LNCAP (cell line): ENCODE results near the gene SLC4A11.

Experiments
- CTCF ChIP-seq: fragments of 450-650 bp; IDR thresholded peaks from 2 replicates; pipeline ENCODE4 v1.5.1; 2017; ENCODE audit warnings: mild to moderate bottlenecking

SLC4A11 gene

GRCh38 chr20:3202965-3203314, 36.0 kb downstream of the SLC4A11 start:
- no peak for TF ChIP-seq CTCF

- TF ChIP-seq CTCF = no peak
These were observed 38.8 kb downstream of the SLC4A11 start for GRCh38 chr20:3199976-3200755.

- TF ChIP-seq CTCF = no peak
These were observed 39.8 kb downstream of the SLC4A11 start for GRCh38 chr20:3199206-3199605.

DNA sequence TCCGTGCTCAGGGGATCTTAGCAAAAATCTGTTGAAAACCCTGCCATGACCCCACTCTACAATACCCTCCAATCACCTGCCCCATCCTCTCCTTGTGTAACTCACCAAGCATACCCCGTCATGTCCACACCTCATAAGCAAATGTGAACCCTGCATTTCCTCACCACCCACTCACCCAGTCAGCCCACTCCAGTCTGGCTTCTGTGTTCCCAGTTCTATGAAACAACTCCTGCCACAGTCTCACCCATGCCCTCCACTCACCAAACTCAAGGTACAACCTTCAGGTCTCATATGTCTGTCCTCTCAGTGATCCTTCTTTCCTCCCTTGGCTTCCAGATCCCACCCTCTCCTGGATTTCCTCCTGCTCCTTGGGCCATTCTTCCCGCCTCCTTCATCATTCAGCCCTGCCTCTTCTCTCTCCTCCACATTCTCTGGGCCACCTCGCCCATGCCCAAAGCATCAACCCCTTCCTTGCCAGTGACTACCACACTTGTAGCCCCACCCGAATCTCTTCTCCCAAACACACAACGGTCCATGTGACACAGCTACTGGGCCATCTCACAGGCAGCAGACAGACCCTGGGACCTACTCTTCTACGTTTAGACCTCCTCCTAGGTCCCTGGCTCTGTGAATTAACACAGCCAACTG, 43.3 kb downstream of the SLC4A11 start:
- TF ChIP-seq CTCF = no peak

- no peak for TF ChIP-seq CTCF
These were observed 44.2 kb downstream of the SLC4A11 start for GRCh38 chr20:3194617-3195280.

DNA sequence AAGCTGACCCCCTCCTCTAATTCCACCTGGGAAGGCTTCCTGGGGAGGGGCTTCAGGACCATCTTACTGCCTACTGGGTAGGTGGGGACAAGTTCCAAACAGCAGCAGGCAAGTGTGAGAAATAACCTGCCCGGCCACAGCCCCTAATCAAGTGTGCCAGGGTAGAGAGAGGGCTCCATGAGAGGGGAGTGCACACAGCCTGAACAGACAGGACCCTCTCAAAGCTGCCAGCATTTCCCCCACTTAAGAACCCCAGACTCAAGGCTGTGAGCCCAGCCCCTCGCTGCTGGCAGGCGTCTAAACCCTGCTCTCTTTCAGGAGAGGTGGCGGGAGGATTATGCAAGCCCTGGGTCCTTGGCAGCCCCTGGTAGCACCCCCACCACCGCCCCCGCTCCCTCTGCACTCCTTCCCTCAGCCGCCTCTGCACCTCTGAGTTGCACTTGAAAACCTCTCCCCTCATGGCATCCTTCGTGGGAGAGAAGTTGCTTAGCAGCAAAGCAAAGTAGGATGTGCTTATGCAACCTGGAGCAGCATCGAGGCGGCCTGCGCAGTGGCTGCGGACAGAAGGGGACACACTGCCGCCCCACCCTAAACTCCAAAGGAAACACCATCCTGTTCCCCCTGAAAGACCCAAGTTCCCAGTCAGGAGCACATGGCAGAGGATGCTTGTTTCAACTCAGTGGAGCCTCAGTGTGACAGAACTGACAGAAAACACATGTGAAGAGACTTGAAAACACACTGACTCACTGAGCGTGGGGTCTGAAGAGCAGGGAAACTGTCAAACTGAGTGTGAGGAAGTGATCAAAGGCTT, 45.0 kb downstream of the SLC4A11 start:
- no peak for TF ChIP-seq CTCF
